Osteocyte (in vitro differentiated cells): Measurements from ENCODE around the gene SIRPD. TPM values are rescaled to one million over a fixed set of nuclear protein-coding genes. Genes with fewer than 3 reads are reported as not detected.

Experiments used
- DNase-seq: peaks from one replicate; pipeline ENCODE4 v3.0.0; 2021; ENCODE audit warnings: mixed read lengths; ENCODE audit not compliant: unreplicated experiment; ENCODE audit errors: extremely low spot score
- H3K27ac Mint-ChIP-seq: one replicate; pipeline ENCODE4 v1.8.0; 2021; ENCODE audit warnings: mild to moderate bottlenecking, mixed read lengths; ENCODE audit not compliant: unreplicated experiment
- H3K27me3 Mint-ChIP-seq: one replicate; pipeline ENCODE4 v1.8.0; 2021; ENCODE audit warnings: mixed read lengths; ENCODE audit not compliant: unreplicated experiment
- H3K36me3 Mint-ChIP-seq: one replicate; pipeline ENCODE4 v1.8.0; 2021; ENCODE audit warnings: mixed read lengths; ENCODE audit not compliant: unreplicated experiment
- H3K4me1 Mint-ChIP-seq: one replicate; pipeline ENCODE4 v1.8.0; 2021; ENCODE audit warnings: mixed read lengths; ENCODE audit not compliant: unreplicated experiment
- H3K4me3 Mint-ChIP-seq: one replicate; pipeline ENCODE4 v1.8.0; 2021; ENCODE audit warnings: mild to moderate bottlenecking, moderate library complexity, mixed read lengths; ENCODE audit not compliant: unreplicated experiment
- H3K9me3 Mint-ChIP-seq: one replicate; pipeline ENCODE4 v1.8.0; 2021; ENCODE audit warnings: mixed read lengths; ENCODE audit not compliant: unreplicated experiment
- CTCF ChIP-seq: fragments of 200-600 bp; sonication (generic); IDR thresholded peaks from 2 replicates; pipeline ENCODE4 v1.5.0; 2021; ENCODE audit warnings: antibody characterized with exemption, mild to moderate bottlenecking, moderate library complexity
- total RNA-seq: library from RNA; stranded (reverse); gene quantifications from 2 replicates; pipeline ENCODE4 v1.2.1, GENCODE V29; 2021

Gene SIRPD
- total RNA-seq, 1 donor from 2014 or later = not detected

DNA sequence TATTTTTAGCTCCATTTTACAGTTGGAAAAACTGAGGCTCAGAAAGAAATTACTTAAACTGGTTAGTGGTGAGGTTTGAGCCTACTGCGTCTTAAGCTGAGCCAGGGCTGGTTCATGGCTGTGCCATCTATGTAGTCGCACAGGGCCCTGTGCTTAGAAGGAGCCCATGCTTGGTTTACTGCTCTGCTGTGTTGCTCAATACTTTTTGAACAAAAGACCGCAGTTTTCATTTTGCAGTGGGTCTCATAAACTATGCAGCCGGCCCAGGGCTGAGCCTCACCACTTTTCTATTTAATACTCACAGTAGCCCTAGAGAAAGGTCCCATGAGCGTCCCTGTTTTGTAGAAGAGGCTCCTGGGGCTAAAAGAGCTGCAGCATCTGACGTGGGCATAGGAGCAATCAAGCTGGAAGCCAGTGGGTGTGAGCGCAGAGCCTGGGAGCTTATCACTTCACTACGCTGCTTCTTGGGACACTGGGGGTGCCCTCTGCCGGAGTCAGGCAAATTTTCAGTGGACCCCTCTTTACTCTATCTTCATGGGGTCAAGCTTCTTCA is 66.8 kb downstream of the SIRPD start:
- no peak overlapping the region for H3K4me3 Mint-ChIP-seq
- H3K27ac Mint-ChIP-seq = no peak overlapping the region
- H3K4me1 Mint-ChIP-seq = no peaks in the 10 kb centered on the region
- no peaks in the 10 kb centered on the region for H3K36me3 Mint-ChIP-seq
- peaks cover 57% of the 10 kb centered on the region for H3K27me3 Mint-ChIP-seq
- H3K9me3 Mint-ChIP-seq = no peaks in the 10 kb centered on the region
- TF ChIP-seq CTCF = no peak
- DNase-seq = no peak

- peaks cover 56% of the 10 kb centered on the region for H3K27me3 Mint-ChIP-seq
- H3K36me3 Mint-ChIP-seq = no peaks in the 10 kb centered on the region
- H3K9me3 Mint-ChIP-seq = no peaks in the 10 kb centered on the region
- H3K27ac Mint-ChIP-seq = no peak overlapping the region
- H3K4me1 Mint-ChIP-seq = no peaks in the 10 kb centered on the region
- DNase-seq = no peak
- H3K4me3 Mint-ChIP-seq = no peak overlapping the region
- no peak for TF ChIP-seq CTCF
Observed at GRCh38 chr20:1489764-1490436, 67.6 kb downstream of the SIRPD start.

- no peak overlapping the region for H3K4me3 Mint-ChIP-seq
- TF ChIP-seq CTCF = no peak
Observed at GRCh38 chr20:1489325-1489724, 68.2 kb downstream of the SIRPD start.

DNA sequence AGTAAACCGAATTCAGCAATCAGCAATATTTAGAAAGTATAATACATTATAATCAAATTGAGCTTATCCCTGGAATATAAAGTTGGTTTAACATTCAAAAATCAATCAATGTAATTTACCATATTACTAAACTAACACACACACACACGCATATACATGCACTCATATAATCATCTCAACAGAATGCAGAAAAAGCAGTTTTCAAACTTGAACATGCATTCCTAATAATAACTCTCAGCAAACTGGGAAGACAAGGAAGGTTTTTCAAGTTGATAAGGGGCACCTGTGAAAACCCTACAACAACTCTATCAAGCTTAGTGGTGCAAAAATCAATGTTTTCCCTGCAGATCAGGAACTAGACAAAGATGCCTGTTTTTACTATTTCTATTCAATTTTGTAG is 70.9 kb downstream of the SIRPD start:
- Mint-ChIP-seq H3K9me3 (no peaks in the 10 kb centered on the region), H3K4me3 (no peak overlapping the region), H3K27me3 (peaks cover 51% of the 10 kb centered on the region), H3K27ac (no peak overlapping the region), H3K4me1 (no peaks in the 10 kb centered on the region), H3K36me3 (no peaks in the 10 kb centered on the region)
- no peak for TF ChIP-seq CTCF
- no peak for DNase-seq

More at GRCh38 chr20:1489325-1489724, 68.2 kb downstream of the SIRPD start:
- no peak for DNase-seq
- Mint-ChIP-seq H3K36me3 (no peaks in the 10 kb centered on the region), H3K4me1 (no peaks in the 10 kb centered on the region), H3K27me3 (peaks cover 58% of the 10 kb centered on the region), H3K27ac (no peak overlapping the region), H3K9me3 (no peaks in the 10 kb centered on the region)

DNA sequence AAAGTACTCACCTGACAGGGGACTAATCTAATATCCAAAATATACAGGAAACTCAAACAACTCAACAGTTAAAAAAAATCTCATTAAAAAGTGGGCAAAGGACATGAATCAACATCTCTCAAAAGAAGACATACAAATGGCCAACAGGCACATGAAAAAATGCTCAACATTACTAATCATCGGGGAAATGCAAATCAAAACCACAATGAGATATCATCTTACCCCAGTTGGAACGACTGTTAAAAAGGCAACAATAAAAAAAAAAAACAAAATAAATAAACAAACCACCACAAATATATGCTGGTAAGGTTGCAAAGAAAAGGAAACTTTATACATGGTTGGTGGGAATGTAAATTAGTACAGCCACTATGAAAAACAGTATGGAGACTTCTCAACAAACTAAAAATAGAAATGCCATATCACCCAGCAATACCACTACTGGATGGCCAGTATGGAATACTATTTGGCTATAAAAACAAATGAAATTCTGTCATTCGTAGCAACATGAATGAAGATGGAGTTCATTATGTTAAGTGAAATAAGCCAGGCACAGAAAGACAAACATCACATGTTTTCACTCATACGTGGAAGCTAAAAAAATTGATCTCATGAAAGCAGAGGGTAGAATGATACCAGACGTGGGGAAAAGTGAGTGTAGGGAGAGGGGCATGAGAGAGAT is 72.9 kb downstream of the SIRPD start:
- peaks cover 49% of the 10 kb centered on the region for H3K27me3 Mint-ChIP-seq

More for the DNA sequence above, 72.9 kb downstream of the SIRPD start:
- no peaks in the 10 kb centered on the region for H3K36me3 Mint-ChIP-seq
- no peak for DNase-seq
- no peaks in the 10 kb centered on the region for H3K9me3 Mint-ChIP-seq
- H3K4me1 Mint-ChIP-seq = no peaks in the 10 kb centered on the region
- no peak for TF ChIP-seq CTCF
- H3K27ac Mint-ChIP-seq = no peak overlapping the region
- H3K4me3 Mint-ChIP-seq = no peak overlapping the region
